OCI-LY1 (cell line): ENCODE measurements around the gene SPINK5.
"Not testable (repeated sequence)": the region's sequence is repeated elsewhere in the genome, so short reads cannot be mapped to it uniquely, and the experiment has no call there.

Experiments used
- H2AFZ ChIP-seq: fragments of 200-600 bp; sonication (generic), shearing (Covaris generic); 2 replicates; pipeline ENCODE4 v1.6.0; 2014; ENCODE audit warnings: antibody characterized with exemption, mild to moderate bottlenecking, low read length
- H3F3A ChIP-seq: fragments of 200-600 bp; sonication (generic), shearing (Covaris generic); 2 replicates; pipeline ENCODE4 v1.6.0; 2014; ENCODE audit warnings: mild to moderate bottlenecking, antibody characterized with exemption, low read length, moderate library complexity; ENCODE audit not compliant: insufficient read depth
- H3K27ac ChIP-seq: fragments of 200-600 bp; sonication (generic); 2 replicates; pipeline ENCODE4 v1.5.1; 2014; ENCODE audit warnings: low read length, mixed run types, mild to moderate bottlenecking, low read depth; ENCODE audit not compliant: poor library complexity, severe bottlenecking
- H3K27me3 ChIP-seq: fragments of 200-600 bp; sonication (generic); 2 replicates; pipeline ENCODE4 v1.6.0; 2014; ENCODE audit warnings: antibody characterized with exemption, mild to moderate bottlenecking, low read length, moderate library complexity; ENCODE audit not compliant: insufficient read depth
- H3K36me3 ChIP-seq: fragments of 200-600 bp; sonication (generic); 2 replicates; pipeline ENCODE4 v1.6.1; 2014; ENCODE audit warnings: mild to moderate bottlenecking, antibody characterized with exemption, low read length, moderate library complexity, mixed read lengths; ENCODE audit not compliant: insufficient read depth
- H3K4me1 ChIP-seq: fragments of 200-600 bp; sonication (generic); 2 replicates; pipeline ENCODE4 v1.5.1; 2014; ENCODE audit warnings: mild to moderate bottlenecking, low read length, moderate library complexity; ENCODE audit not compliant: insufficient read depth, severe bottlenecking
- H3K4me2 ChIP-seq: fragments of 200-600 bp; sonication (generic), shearing (Covaris generic); 2 replicates; pipeline ENCODE4 v1.6.1; 2014; ENCODE audit warnings: low read length
- H3K4me3 ChIP-seq: fragments of 200-600 bp; sonication (generic); 2 replicates; pipeline ENCODE4 v1.5.1; 2014; ENCODE audit warnings: low read length, low read depth, mild to moderate bottlenecking, mixed read lengths; ENCODE audit not compliant: poor library complexity, severe bottlenecking
- H3K79me2 ChIP-seq: fragments of 200-600 bp; shearing (Covaris generic); 2 replicates; pipeline ENCODE4 v1.6.1; 2016; ENCODE audit warnings: mixed run types, low read length, mixed read lengths; ENCODE audit not compliant: insufficient read depth
- H3K9ac ChIP-seq: fragments of 200-600 bp; sonication (generic), shearing (Covaris generic); 2 replicates; pipeline ENCODE4 v1.6.1; 2014; ENCODE audit warnings: mild to moderate bottlenecking, low read length, mixed read lengths
- H3K9me2 ChIP-seq: fragments of 200-600 bp; sonication (generic), shearing (Covaris generic); 2 replicates; pipeline ENCODE4 v1.6.1; 2014; ENCODE audit warnings: low read depth, mild to moderate bottlenecking, low read length, mixed read lengths
- H3K9me3 ChIP-seq: fragments of 200-600 bp; shearing (Covaris generic); 2 replicates; pipeline ENCODE4 v1.6.1; 2014; ENCODE audit warnings: low read length, mixed read lengths
- H4K20me1 ChIP-seq: fragments of 200-600 bp; sonication (generic), shearing (Covaris generic); 2 replicates; pipeline ENCODE4 v1.6.0; 2016; ENCODE audit warnings: mild to moderate bottlenecking, low read length; ENCODE audit not compliant: insufficient read depth
- EZH2 ChIP-seq: fragments of 200-600 bp; sonication (generic), shearing (Covaris generic); IDR thresholded peaks from 2 replicates; pipeline ENCODE4 v1.8.0; 2017; ENCODE audit warnings: borderline replicate concordance, mixed run types, mild to moderate bottlenecking, antibody characterized with exemption, low read length, moderate library complexity, mixed read lengths
- TF ChIP-seq, protein P1 (sequence below): fragments of 200-600 bp; sonication (generic), shearing (Covaris generic); IDR thresholded peaks from 2 replicates; pipeline ENCODE4 v1.5.1; 2017; ENCODE audit warnings: mild to moderate bottlenecking, antibody characterized with exemption, low read length, moderate library complexity, mixed read lengths

Gene SPINK5

GRCh38 chr5:148035676-148036075 is 28.1 kb upstream of the SPINK5 start:
- Histone ChIP-seq H3K79me2 (no peaks in the 10 kb centered on the region), H3K27me3 (no peaks in the 10 kb centered on the region), H3K4me2 (no peak overlapping the region), H3K36me3 (no peaks in the 10 kb centered on the region), H2AFZ (no peak overlapping the region), H3K9ac (no peak overlapping the region), H3F3A (no peaks in the 10 kb centered on the region), H3K27ac (no peak overlapping the region), H3K9me3 (no peaks in the 10 kb centered on the region), H3K4me1 (no peaks in the 10 kb centered on the region), H4K20me1 (no peaks in the 10 kb centered on the region), H3K9me2 (no peaks in the 10 kb centered on the region), H3K4me3 (no peak overlapping the region)
- TF ChIP-seq EZH2: no peak
- TF ChIP-seq, protein P1, sequence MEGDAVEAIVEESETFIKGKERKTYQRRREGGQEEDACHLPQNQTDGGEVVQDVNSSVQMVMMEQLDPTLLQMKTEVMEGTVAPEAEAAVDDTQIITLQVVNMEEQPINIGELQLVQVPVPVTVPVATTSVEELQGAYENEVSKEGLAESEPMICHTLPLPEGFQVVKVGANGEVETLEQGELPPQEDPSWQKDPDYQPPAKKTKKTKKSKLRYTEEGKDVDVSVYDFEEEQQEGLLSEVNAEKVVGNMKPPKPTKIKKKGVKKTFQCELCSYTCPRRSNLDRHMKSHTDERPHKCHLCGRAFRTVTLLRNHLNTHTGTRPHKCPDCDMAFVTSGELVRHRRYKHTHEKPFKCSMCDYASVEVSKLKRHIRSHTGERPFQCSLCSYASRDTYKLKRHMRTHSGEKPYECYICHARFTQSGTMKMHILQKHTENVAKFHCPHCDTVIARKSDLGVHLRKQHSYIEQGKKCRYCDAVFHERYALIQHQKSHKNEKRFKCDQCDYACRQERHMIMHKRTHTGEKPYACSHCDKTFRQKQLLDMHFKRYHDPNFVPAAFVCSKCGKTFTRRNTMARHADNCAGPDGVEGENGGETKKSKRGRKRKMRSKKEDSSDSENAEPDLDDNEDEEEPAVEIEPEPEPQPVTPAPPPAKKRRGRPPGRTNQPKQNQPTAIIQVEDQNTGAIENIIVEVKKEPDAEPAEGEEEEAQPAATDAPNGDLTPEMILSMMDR: no peak

GRCh38 chr5:148042881-148043280 is 20.9 kb upstream of the SPINK5 start:
- no peak for TF ChIP-seq EZH2
- TF ChIP-seq, protein P1: no peak
- H3K4me1 ChIP-seq: no peaks in the 10 kb centered on the region
- H3K9ac ChIP-seq: no peak overlapping the region
- no peaks in the 10 kb centered on the region for H3K36me3 ChIP-seq
- H3K27ac ChIP-seq: no peak overlapping the region
- no peak overlapping the region for H2AFZ ChIP-seq
- H3K27me3 ChIP-seq: no peaks in the 10 kb centered on the region
- no peak overlapping the region for H3K4me3 ChIP-seq
- H3K4me2 ChIP-seq: no peak overlapping the region
- no peaks in the 10 kb centered on the region for H3K9me2 ChIP-seq
- no peaks in the 10 kb centered on the region for H4K20me1 ChIP-seq
- H3K79me2 ChIP-seq: no peaks in the 10 kb centered on the region
- H3F3A ChIP-seq: no peaks in the 10 kb centered on the region
- H3K9me3 ChIP-seq: no peaks in the 10 kb centered on the region

DNA sequence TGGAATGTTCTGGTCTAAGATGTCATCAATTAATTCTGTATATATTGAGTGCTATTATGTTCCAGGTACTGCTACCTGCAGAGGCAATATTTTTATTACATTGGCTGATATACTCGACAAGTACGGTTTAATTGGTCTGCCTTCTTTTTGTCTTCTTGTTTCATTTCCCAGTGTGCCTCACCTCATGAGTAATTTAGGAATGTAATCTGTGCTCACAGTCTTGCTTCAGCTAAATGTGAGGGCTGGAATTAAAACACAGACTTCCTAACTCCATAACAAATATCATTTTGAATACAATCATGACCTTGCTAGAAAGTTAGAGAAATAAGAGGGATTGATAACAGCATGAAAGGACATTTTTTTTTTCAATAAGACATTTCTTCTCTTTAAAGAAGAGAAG is 20.1 kb upstream of the SPINK5 start:
- Histone ChIP-seq H3K27me3 (no peaks in the 10 kb centered on the region), H2AFZ (no peak overlapping the region), H3K9me3 (no peaks in the 10 kb centered on the region), H3K4me2 (no peak overlapping the region), H3F3A (no peaks in the 10 kb centered on the region), H3K9ac (no peak overlapping the region), H3K4me3 (no peak overlapping the region), H3K79me2 (no peaks in the 10 kb centered on the region), H3K36me3 (no peaks in the 10 kb centered on the region), H3K4me1 (no peaks in the 10 kb centered on the region), H4K20me1 (no peaks in the 10 kb centered on the region), H3K9me2 (no peaks in the 10 kb centered on the region), H3K27ac (no peak overlapping the region)
- TF ChIP-seq EZH2: no peak
- TF ChIP-seq, protein P1: no peak

- not testable (repeated sequence) for H2AFZ ChIP-seq, H3K27me3 ChIP-seq, H3F3A ChIP-seq, H4K20me1 ChIP-seq, H3K4me2 ChIP-seq, H3K4me3 ChIP-seq, H3K9me3 ChIP-seq, H3K4me1 ChIP-seq, H3K27ac ChIP-seq, H3K9ac ChIP-seq, H3K9me2 ChIP-seq, H3K79me2 ChIP-seq, H3K36me3 ChIP-seq
These were observed 8.6 kb upstream of the SPINK5 start for GRCh38 chr5:148055160-148055559.
